Bronchial epithelial cell (primary cell): ENCODE results near the gene SLC28A1. TPM values are rescaled to one million over a fixed set of nuclear protein-coding genes. Genes with fewer than 3 reads are reported as not detected.

ENCODE experiments used
- DNase-seq: peaks from one replicate; pipeline ENCODE4 v3.0.0-alpha.2; 2010; ENCODE audit warnings: low read depth
- FAIRE-seq: peaks from 2 replicates; lab custom pipeline; 2011; peaks lifted over from hg19 to GRCh38; lab: Jason Lieb, UNC
- H3K27me3 ChIP-seq: 2 replicates; pipeline ENCODE4 v1.5.1; 2011; ENCODE audit warnings: low read length; ENCODE audit not compliant: control insufficient read depth, insufficient read depth
- H3K36me3 ChIP-seq: 2 replicates; pipeline ENCODE4 v1.5.1; 2011; ENCODE audit warnings: low read length; ENCODE audit not compliant: control insufficient read depth, insufficient read depth
- H3K4me3 ChIP-seq: 2 replicates; pipeline ENCODE4 v1.5.1; 2011; ENCODE audit warnings: mild to moderate bottlenecking, low read depth, low read length, control low read depth
- total RNA-seq: library from RNA; depleted of rRNA; stranded (reverse); fragments of >200 nt; gene quantifications from 2 replicates; pipeline ENCODE4 v1.2.1, GENCODE V29; 2014
- TF ChIP-seq, protein P1 (sequence below): IDR thresholded peaks from 2 replicates; pipeline ENCODE4 v1.5.1; 2011; ENCODE audit warnings: mild to moderate bottlenecking, moderate library complexity, low read length, control low read depth, inconsistent platforms; ENCODE audit not compliant: insufficient read depth, severe bottlenecking

SLC28A1 gene
- total RNA-seq, 1 donor from 2014 or later: not detected

DNA sequence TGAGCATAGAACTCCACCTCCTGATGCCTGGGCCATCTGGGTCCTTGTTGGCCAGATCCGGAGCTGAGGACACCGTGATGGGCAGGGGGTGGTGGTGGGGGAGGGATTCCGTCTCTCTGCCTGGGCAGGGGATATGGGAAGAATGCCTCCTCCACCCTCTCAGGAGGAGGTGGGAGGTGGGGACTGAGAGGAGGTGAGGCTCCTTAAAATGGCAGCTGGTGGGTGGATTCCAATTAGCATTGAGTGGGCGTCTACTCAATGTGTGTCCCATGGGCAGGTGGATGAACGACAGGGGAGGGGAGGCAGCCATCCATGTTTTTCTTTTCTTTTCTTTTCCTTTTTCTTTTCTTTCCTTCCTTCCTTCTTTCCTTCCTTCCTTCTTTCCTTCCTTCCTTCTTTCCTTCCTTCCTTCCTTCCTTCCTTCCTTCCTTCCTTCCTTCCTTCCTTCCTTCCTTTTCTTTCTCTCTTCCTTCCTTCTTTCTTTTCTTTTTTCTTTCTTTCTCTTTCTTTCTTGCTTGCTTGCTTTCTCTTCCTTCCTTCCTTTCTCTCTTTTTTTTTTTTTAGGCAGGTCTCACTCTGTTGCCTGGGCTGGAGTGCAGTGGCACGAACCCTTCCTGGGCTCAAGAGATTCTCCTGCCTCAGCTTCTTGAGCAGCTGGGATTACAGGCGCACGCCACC is 5.0 kb downstream of the SLC28A1 start:
- DNase-seq: no peak
- Histone ChIP-seq H3K27me3 (no peaks in the 10 kb centered on the region), H3K36me3 (no peaks in the 10 kb centered on the region), H3K4me3 (no peak overlapping the region)
- TF ChIP-seq, protein P1, sequence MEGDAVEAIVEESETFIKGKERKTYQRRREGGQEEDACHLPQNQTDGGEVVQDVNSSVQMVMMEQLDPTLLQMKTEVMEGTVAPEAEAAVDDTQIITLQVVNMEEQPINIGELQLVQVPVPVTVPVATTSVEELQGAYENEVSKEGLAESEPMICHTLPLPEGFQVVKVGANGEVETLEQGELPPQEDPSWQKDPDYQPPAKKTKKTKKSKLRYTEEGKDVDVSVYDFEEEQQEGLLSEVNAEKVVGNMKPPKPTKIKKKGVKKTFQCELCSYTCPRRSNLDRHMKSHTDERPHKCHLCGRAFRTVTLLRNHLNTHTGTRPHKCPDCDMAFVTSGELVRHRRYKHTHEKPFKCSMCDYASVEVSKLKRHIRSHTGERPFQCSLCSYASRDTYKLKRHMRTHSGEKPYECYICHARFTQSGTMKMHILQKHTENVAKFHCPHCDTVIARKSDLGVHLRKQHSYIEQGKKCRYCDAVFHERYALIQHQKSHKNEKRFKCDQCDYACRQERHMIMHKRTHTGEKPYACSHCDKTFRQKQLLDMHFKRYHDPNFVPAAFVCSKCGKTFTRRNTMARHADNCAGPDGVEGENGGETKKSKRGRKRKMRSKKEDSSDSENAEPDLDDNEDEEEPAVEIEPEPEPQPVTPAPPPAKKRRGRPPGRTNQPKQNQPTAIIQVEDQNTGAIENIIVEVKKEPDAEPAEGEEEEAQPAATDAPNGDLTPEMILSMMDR: no peak
- FAIRE-seq: no peak

DNA sequence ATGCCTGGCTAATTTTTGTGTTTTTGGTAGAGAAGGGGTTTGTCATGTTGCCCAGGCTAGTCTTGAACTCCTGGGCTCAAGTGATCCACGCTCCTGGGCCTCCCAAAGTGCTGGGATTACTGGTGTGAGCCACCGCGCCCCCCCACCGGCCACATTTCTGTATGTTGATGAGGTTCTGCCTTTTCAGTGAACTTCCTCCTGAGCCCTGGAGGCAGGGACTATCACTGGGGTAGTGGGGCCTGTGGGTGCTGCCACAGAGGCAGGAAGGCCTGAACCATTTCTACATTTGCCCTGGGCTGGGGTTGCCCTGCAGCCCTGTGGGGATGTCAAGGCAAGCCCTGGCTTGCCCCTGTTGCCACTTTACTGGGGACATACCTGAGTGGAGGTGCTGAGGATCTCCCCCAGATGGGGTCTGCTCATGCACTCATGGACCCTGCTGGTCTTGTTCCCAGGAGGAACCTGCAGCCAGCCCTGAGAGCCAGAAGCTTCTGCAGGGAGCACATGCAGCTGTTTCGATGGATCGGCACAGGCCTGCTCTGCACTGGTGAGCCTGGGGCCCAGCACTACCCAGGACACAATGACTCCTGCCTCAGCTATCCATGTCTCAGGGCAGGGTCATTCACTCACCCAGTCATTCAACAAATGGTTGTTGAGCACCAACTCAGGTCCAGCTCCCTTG is 5.7 kb downstream of the SLC28A1 start:
- H3K36me3 ChIP-seq: no peaks in the 10 kb centered on the region
- H3K4me3 ChIP-seq: no peak overlapping the region
- FAIRE-seq: no peak
- TF ChIP-seq, protein P1: no peak
- no peak for DNase-seq
- H3K27me3 ChIP-seq: no peaks in the 10 kb centered on the region

DNA sequence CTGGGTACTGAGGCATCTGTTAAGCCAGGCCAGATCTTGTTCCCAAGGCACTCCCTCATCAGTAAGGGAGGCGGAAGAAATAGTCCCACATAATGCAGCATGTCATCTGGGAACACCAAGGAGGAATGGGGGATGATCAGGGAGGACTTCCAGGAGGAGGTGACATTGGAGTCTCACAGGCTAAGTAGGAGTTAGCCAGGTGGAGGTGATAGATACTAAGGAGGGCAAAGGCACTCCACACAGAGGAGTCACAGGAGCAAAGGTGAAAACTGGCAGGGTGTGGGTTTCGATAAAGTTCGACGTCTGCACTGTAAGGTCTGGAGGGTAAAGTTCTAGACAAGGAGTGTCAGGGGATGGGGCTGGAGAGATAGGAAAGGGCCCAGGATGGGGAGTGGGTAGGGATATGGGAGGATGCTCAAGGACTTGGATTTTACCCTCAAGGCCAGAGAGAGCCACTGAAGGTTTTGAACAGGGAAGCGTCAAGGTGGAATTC is 6.3 kb downstream of the SLC28A1 start:
- DNase-seq (no peak), FAIRE-seq (no peak)
- TF ChIP-seq, protein P1: no peak
- Histone ChIP-seq H3K4me3 (no peak overlapping the region), H3K27me3 (no peaks in the 10 kb centered on the region), H3K36me3 (no peaks in the 10 kb centered on the region)

DNA sequence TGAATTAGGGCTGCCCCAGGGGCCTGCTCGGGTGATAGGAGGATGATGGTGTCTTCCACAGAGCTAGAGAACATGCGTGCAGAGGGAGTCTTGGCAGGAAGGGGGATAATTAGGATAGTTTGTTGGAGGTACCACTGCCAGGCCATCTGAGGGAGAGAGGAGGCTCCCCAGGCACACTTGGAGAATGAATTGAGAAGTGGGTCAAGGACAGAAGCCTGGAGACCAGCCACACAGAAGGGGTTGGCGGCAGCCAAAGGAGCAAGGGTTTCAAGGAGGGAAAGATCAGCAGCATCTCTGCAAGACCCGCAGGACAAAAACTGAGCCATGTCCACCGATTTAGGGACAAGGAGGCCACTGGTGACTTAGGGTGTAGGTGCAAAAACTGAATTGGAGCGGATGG is 6.9 kb downstream of the SLC28A1 start:
- Histone ChIP-seq H3K36me3 (no peaks in the 10 kb centered on the region), H3K27me3 (no peaks in the 10 kb centered on the region), H3K4me3 (no peak overlapping the region)
- TF ChIP-seq, protein P1: no peak
- DNase-seq: no peak
- no peak for FAIRE-seq

DNA sequence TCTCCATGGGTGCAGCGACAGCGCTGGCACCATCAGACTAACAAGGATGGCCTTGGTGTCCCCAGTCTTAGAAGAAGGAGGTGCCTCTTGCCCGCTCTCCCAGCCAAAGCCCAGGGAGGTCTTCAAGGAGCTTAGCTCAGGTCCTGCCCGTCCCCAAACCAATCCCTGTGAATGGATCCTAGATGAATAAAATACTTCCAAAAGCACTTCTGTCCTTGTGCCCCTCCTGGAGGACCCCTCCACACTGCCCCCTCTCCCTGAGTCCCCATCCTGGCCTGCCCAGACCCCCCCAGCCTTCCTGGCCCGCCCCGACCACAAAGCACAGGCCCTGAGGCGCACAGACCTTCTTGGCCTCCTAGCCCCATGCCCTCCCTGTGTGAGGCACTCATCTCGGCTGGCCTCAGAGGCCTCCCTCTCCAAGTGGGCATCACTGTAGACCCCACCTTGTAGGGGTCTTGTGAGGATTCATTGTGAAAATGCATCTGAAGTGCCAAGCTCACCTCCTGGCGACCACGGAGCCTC is 8.4 kb downstream of the SLC28A1 start:
- Histone ChIP-seq H3K4me3 (no peak overlapping the region), H3K36me3 (no peaks in the 10 kb centered on the region), H3K27me3 (no peaks in the 10 kb centered on the region)
- TF ChIP-seq, protein P1: no peak
- FAIRE-seq (no peak), DNase-seq (no peak)
